Measurements from ENCODE around the gene CASZ1. TPM values are rescaled to one million over a fixed set of nuclear protein-coding genes. Genes with fewer than 3 reads are reported as not detected.

The CASZ1 gene
- total RNA-seq, 2 experiments from 2014 or later: 2.9 to 4.1 TPM

GRCh38 chr1:10637400-10637799, 159.0 kb downstream of the CASZ1 start:
- DNase-seq: no peak
- no peak for ATAC-seq
- Mint-ChIP-seq H3K27me3 (no peaks in the 10 kb centered on the region), H3K4me1 (ENCODE audit: low read depth) (no peaks in the 10 kb centered on the region), H3K36me3 (ENCODE audit: low read depth) (no peaks in the 10 kb centered on the region), H3K9me3 (no peaks in the 10 kb centered on the region), H3K27ac (no peak overlapping the region), H3K4me3 (no peak overlapping the region)
- intact Hi-C loops (cut with micrococcal nuclease): no loop called here
- ChIA-PET CTCF (no interaction called here), POLR2A (no interaction called here)
- no peak for TF ChIP-seq CTCF (IDR thresholded peaks at IDR 0.05)

- no peak for DNase-seq
- Mint-ChIP-seq H3K9me3 (no peaks in the 10 kb centered on the region), H3K4me3 (no peak overlapping the region), H3K36me3 (ENCODE audit: low read depth) (no peaks in the 10 kb centered on the region), H3K4me1 (ENCODE audit: low read depth) (no peaks in the 10 kb centered on the region), H3K27me3 (no peaks in the 10 kb centered on the region), H3K27ac (no peak overlapping the region)
- no peak for TF ChIP-seq CTCF (IDR thresholded peaks at IDR 0.05)
- no peak for ATAC-seq
- CTCF ChIA-PET: no interaction called here
- intact Hi-C loops (cut with micrococcal nuclease): no loop called here
- POLR2A ChIA-PET: no interaction called here
Measured at GRCh38 chr1:10635992-10636391, 160.5 kb downstream of the CASZ1 start.

GRCh38 chr1:10635085-10635896, 161.2 kb downstream of the CASZ1 start:
- intact Hi-C loops (cut with micrococcal nuclease): no loop called here
- CTCF ChIA-PET: no interaction called here

GRCh38 chr1:10634428-10635084, 161.9 kb downstream of the CASZ1 start:
- no peak overlapping the region for H3K4me3 Mint-ChIP-seq

More at GRCh38 chr1:10635085-10635896, 161.2 kb downstream of the CASZ1 start:
- no peak for TF ChIP-seq CTCF (IDR thresholded peaks at IDR 0.05)
- Mint-ChIP-seq H3K27ac (no peak overlapping the region), H3K9me3 (no peaks in the 10 kb centered on the region), H3K4me3 (no peak overlapping the region), H3K4me1 (ENCODE audit: low read depth) (no peaks in the 10 kb centered on the region), H3K36me3 (ENCODE audit: low read depth) (peaks cover 2% of the 10 kb centered on the region), H3K27me3 (no peaks in the 10 kb centered on the region)
- DNase-seq: no peak
- no peak for ATAC-seq
- POLR2A ChIA-PET: interaction anchor here (0.7 kb wide), 1 partner anchor 15 kb away, joined by 3 read pairs; no protein-coding TSS in a partner anchor

More at GRCh38 chr1:10634428-10635084, 161.9 kb downstream of the CASZ1 start:
- Mint-ChIP-seq H3K9me3 (no peaks in the 10 kb centered on the region), H3K27ac (no peak overlapping the region), H3K4me1 (ENCODE audit: low read depth) (no peaks in the 10 kb centered on the region), H3K27me3 (no peaks in the 10 kb centered on the region), H3K36me3 (ENCODE audit: low read depth) (peaks cover 2% of the 10 kb centered on the region)
- ATAC-seq (no peak), DNase-seq (no peak)
- ChIA-PET POLR2A (interaction anchor here (0.7 kb wide), 1 partner anchor 16 kb away, joined by 3 read pairs; no protein-coding TSS in a partner anchor), CTCF (no interaction called here)
- intact Hi-C loops (cut with micrococcal nuclease): no loop called here
- TF ChIP-seq CTCF (IDR thresholded peaks at IDR 0.05): no peak
